WTC11 (cell line): Measurements from ENCODE around the gene TMEM151B.

Source experiments
- AFF4 ChIP-seq: sonication (generic); formaldehyde crosslinking; IDR thresholded peaks from 2 replicates; pipeline ENCODE4 v1.8.1; 2023; ENCODE audit warnings: mild to moderate bottlenecking, missing genetic modification reagents, borderline replicate concordance
- ELF4 ChIP-seq: sonication (generic); formaldehyde crosslinking; IDR thresholded peaks from 2 replicates; pipeline ENCODE4 v1.8.1; 2022; ENCODE audit warnings: low read depth, mild to moderate bottlenecking, moderate library complexity, missing genetic modification reagents
- ESRRA ChIP-seq: sonication (generic); formaldehyde crosslinking; IDR thresholded peaks from 2 replicates; pipeline ENCODE4 v1.8.1; 2022; ENCODE audit warnings: mild to moderate bottlenecking, missing genetic modification reagents, borderline replicate concordance
- FOXK1 ChIP-seq: sonication (generic); formaldehyde crosslinking; IDR thresholded peaks from 2 replicates; pipeline ENCODE4 v1.8.0; 2022; ENCODE audit warnings: mild to moderate bottlenecking, moderate library complexity, missing genetic modification reagents
- KAT7 ChIP-seq: sonication (generic); formaldehyde crosslinking; IDR thresholded peaks from 2 replicates; pipeline ENCODE4 v1.8.1; 2023; ENCODE audit warnings: missing genetic modification reagents, mild to moderate bottlenecking, borderline replicate concordance
- NR2C2 ChIP-seq: sonication (generic); formaldehyde crosslinking; IDR thresholded peaks from 2 replicates; pipeline ENCODE4 v1.8.0; 2022; ENCODE audit warnings: mild to moderate bottlenecking, missing genetic modification reagents
- NR3C1 ChIP-seq: sonication (generic); formaldehyde crosslinking; conservative IDR thresholded peaks from 2 replicates; pipeline ENCODE4 v1.8.1; 2023; ENCODE audit warnings: low read depth, mild to moderate bottlenecking, missing genetic modification reagents
- SMAD3 ChIP-seq: sonication (generic); formaldehyde crosslinking; IDR thresholded peaks from 2 replicates; pipeline ENCODE4 v1.8.0; 2022; ENCODE audit warnings: missing genetic modification reagents, mild to moderate bottlenecking, borderline replicate concordance
- ZNF232 ChIP-seq: sonication (generic); formaldehyde crosslinking; IDR thresholded peaks from 2 replicates; pipeline ENCODE4 v1.8.0; 2022; ENCODE audit warnings: mild to moderate bottlenecking, missing genetic modification reagents
- ZNF416 ChIP-seq: fragments of 250-450 bp; sonication (Bioruptor Pico); IDR thresholded peaks from 2 replicates; pipeline ENCODE4 v1.9.0; 2021; ENCODE audit warnings: mild to moderate bottlenecking, inconsistent platforms
- TF ChIP-seq, protein P1 (sequence below): fragments of 200-600 bp; IDR thresholded peaks from 2 replicates; pipeline ENCODE4 v1.8.0; 2022; ENCODE audit warnings: antibody characterized with exemption
- TF ChIP-seq, protein P2 (sequence below): sonication (generic); formaldehyde crosslinking; IDR thresholded peaks from 2 replicates; pipeline ENCODE4 v1.8.1; 2022; ENCODE audit warnings: low read depth, missing genetic modification reagents, borderline replicate concordance

GRCh38 chr6:44307217-44307616 lies 37.0 kb downstream of the TMEM151B start:
- TF ChIP-seq SMAD3 (CRISPR knock-in tag) (no peak), AFF4 (CRISPR knock-in tag) (no peak), FOXK1 (CRISPR knock-in tag) (no peak), NR2C2 (CRISPR knock-in tag) (no peak), ZNF416 (no peak), ESRRA (CRISPR knock-in tag) (no peak), NR3C1 (CRISPR knock-in tag) (no peak), ELF4 (CRISPR knock-in tag) (no peak), ZNF232 (no peak), KAT7 (CRISPR knock-in tag) (no peak)
- TF ChIP-seq, protein P1, sequence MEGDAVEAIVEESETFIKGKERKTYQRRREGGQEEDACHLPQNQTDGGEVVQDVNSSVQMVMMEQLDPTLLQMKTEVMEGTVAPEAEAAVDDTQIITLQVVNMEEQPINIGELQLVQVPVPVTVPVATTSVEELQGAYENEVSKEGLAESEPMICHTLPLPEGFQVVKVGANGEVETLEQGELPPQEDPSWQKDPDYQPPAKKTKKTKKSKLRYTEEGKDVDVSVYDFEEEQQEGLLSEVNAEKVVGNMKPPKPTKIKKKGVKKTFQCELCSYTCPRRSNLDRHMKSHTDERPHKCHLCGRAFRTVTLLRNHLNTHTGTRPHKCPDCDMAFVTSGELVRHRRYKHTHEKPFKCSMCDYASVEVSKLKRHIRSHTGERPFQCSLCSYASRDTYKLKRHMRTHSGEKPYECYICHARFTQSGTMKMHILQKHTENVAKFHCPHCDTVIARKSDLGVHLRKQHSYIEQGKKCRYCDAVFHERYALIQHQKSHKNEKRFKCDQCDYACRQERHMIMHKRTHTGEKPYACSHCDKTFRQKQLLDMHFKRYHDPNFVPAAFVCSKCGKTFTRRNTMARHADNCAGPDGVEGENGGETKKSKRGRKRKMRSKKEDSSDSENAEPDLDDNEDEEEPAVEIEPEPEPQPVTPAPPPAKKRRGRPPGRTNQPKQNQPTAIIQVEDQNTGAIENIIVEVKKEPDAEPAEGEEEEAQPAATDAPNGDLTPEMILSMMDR, result no peak
- TF ChIP-seq, protein P2, sequence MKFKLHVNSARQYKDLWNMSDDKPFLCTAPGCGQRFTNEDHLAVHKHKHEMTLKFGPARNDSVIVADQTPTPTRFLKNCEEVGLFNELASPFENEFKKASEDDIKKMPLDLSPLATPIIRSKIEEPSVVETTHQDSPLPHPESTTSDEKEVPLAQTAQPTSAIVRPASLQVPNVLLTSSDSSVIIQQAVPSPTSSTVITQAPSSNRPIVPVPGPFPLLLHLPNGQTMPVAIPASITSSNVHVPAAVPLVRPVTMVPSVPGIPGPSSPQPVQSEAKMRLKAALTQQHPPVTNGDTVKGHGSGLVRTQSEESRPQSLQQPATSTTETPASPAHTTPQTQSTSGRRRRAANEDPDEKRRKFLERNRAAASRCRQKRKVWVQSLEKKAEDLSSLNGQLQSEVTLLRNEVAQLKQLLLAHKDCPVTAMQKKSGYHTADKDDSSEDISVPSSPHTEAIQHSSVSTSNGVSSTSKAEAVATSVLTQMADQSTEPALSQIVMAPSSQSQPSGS, result no peak
